IPS DF 6.9 (cell line): ENCODE results near the gene RASSF3.

Experiments
- DNase-seq: peaks from one replicate; pipeline ENCODE4 v3.0.0-alpha.2; 2013; ENCODE audit warnings: low read depth, low spot score
- H3K27ac ChIP-seq: one replicate; pipeline ENCODE4 v1.5.1; 2013; ENCODE audit warnings: low read length, control low read depth
- H3K27me3 ChIP-seq: 2 replicates; pipeline ENCODE4 v1.6.1; 2013; ENCODE audit warnings: mild to moderate bottlenecking, low read length; ENCODE audit not compliant: control insufficient read depth, insufficient read depth
- H3K36me3 ChIP-seq: 2 replicates; pipeline ENCODE4 v1.6.1; 2013; ENCODE audit warnings: low read length; ENCODE audit not compliant: control insufficient read depth, insufficient read depth
- H3K4me1 ChIP-seq: 2 replicates; pipeline ENCODE4 v1.6.1; 2013; ENCODE audit warnings: low read length; ENCODE audit not compliant: control insufficient read depth, insufficient read depth
- H3K4me3 ChIP-seq: 2 replicates; pipeline ENCODE4 v1.5.1; 2013; ENCODE audit warnings: mild to moderate bottlenecking, low read length
- H3K9me3 ChIP-seq: 2 replicates; pipeline ENCODE4 v1.6.1; 2013; ENCODE audit warnings: low read length, inconsistent platforms; ENCODE audit not compliant: control insufficient read depth, insufficient read depth
- WGBS: extraction: QIAGEN DNeasy Blood & Tissue Kit; methylation state at CpG from one replicate; pipeline ENCODE4 v1.1.7; 2013; ENCODE audit warnings: mixed read lengths, missing lambda C conversion rate; ENCODE audit not compliant: insufficient read length, insufficient coverage; 5-methylcytosine and 5-hydroxymethylcytosine counted together

Gene RASSF3

GRCh38 chr12:64706857-64707256 is 96.6 kb downstream of the RASSF3 start:
- Histone ChIP-seq H3K27ac (no peak overlapping the region), H3K4me1 (no peaks in the 10 kb centered on the region), H3K4me3 (no peak overlapping the region), H3K9me3 (no peaks in the 10 kb centered on the region), H3K27me3 (no peaks in the 10 kb centered on the region), H3K36me3 (no peaks in the 10 kb centered on the region)
- WGBS: no CpG with 5 or more reads among the region's 5 CpGs
- no peak for DNase-seq

GRCh38 chr12:64707362-64707761 is 97.1 kb downstream of the RASSF3 start:
- no peak for DNase-seq
- Histone ChIP-seq H3K27ac (no peak overlapping the region), H3K4me1 (no peaks in the 10 kb centered on the region), H3K36me3 (no peaks in the 10 kb centered on the region), H3K4me3 (no peak overlapping the region), H3K27me3 (no peaks in the 10 kb centered on the region), H3K9me3 (no peaks in the 10 kb centered on the region)
- WGBS: no CpG with 5 or more reads among the region's 4 CpGs

- no peak overlapping the region for H3K4me3 ChIP-seq
- no peak for DNase-seq
- H3K27ac ChIP-seq: no peak overlapping the region
- H3K9me3 ChIP-seq: no peaks in the 10 kb centered on the region
- no peaks in the 10 kb centered on the region for H3K4me1 ChIP-seq
- no CpG with 5 or more reads among the region's 2 CpGs for WGBS
- no peaks in the 10 kb centered on the region for H3K27me3 ChIP-seq
- no peaks in the 10 kb centered on the region for H3K36me3 ChIP-seq
Measured at GRCh38 chr12:64707926-64708325, 97.6 kb downstream of the RASSF3 start.

- H3K27me3 ChIP-seq: no peaks in the 10 kb centered on the region
- peaks cover 2% of the 10 kb centered on the region; the same call in 1 of the 2 replicates for H3K36me3 ChIP-seq
- no peaks in the 10 kb centered on the region for H3K9me3 ChIP-seq
- WGBS: no CpG with 5 or more reads among the region's 2 CpGs
- no peak overlapping the region for H3K4me3 ChIP-seq
- no peak for DNase-seq
- H3K27ac ChIP-seq: no peak overlapping the region
- no peaks in the 10 kb centered on the region for H3K4me1 ChIP-seq
Measured at GRCh38 chr12:64709429-64709828, 99.1 kb downstream of the RASSF3 start.

- no peaks in the 10 kb centered on the region for H3K4me1 ChIP-seq
- H3K36me3 ChIP-seq: peaks cover 2% of the 10 kb centered on the region; the same call in 1 of the 2 replicates
Measured at GRCh38 chr12:64713376-64713775, 103.1 kb downstream of the RASSF3 start.

GRCh38 chr12:64714551-64714968 is 104.3 kb downstream of the RASSF3 start:
- Histone ChIP-seq H3K9me3 (no peaks in the 10 kb centered on the region), H3K4me1 (no peaks in the 10 kb centered on the region), H3K27ac (no peak overlapping the region), H3K27me3 (no peaks in the 10 kb centered on the region), H3K36me3 (peaks cover 2% of the 10 kb centered on the region; the same call in 1 of the 2 replicates), H3K4me3 (no peak overlapping the region)
- no CpG with 5 or more reads among the region's 5 CpGs for WGBS
- no peak for DNase-seq

More at GRCh38 chr12:64713376-64713775, 103.1 kb downstream of the RASSF3 start:
- Histone ChIP-seq H3K4me3 (no peak overlapping the region), H3K27ac (no peak overlapping the region), H3K27me3 (no peaks in the 10 kb centered on the region), H3K9me3 (no peaks in the 10 kb centered on the region)
- no peak for DNase-seq

GRCh38 chr12:64716371-64716770 is 106.1 kb downstream of the RASSF3 start:
- H3K36me3 ChIP-seq: peaks cover 2% of the 10 kb centered on the region; the same call in 1 of the 2 replicates
- WGBS: no CpG with 5 or more reads among the region's 4 CpGs
- no peak overlapping the region for H3K27ac ChIP-seq
- no peaks in the 10 kb centered on the region for H3K4me1 ChIP-seq
- H3K4me3 ChIP-seq: no peak overlapping the region
- no peaks in the 10 kb centered on the region for H3K27me3 ChIP-seq
- no peaks in the 10 kb centered on the region for H3K9me3 ChIP-seq
- no peak for DNase-seq

GRCh38 chr12:64716839-64717455 is 106.7 kb downstream of the RASSF3 start:
- no peaks in the 10 kb centered on the region for H3K27me3 ChIP-seq
- H3K36me3 ChIP-seq: peaks cover 2% of the 10 kb centered on the region; the same call in 1 of the 2 replicates
- no peak for DNase-seq
- no peaks in the 10 kb centered on the region for H3K4me1 ChIP-seq
- no peak overlapping the region for H3K4me3 ChIP-seq
- no peak overlapping the region for H3K27ac ChIP-seq
- H3K9me3 ChIP-seq: no peaks in the 10 kb centered on the region
- no CpG with 5 or more reads among the region's 6 CpGs for WGBS

GRCh38 chr12:64718649-64719048 is 108.4 kb downstream of the RASSF3 start:
- WGBS: no CpG with 5 or more reads among the region's 1 CpG
- no peaks in the 10 kb centered on the region for H3K4me1 ChIP-seq
- no peak overlapping the region for H3K27ac ChIP-seq
- no peaks in the 10 kb centered on the region for H3K27me3 ChIP-seq
- no peak overlapping the region for H3K4me3 ChIP-seq
- H3K36me3 ChIP-seq: peaks cover 2% of the 10 kb centered on the region; the same call in 1 of the 2 replicates
- DNase-seq: no peak
- H3K9me3 ChIP-seq: no peaks in the 10 kb centered on the region

GRCh38 chr12:64720884-64721283 is 110.6 kb downstream of the RASSF3 start:
- no peaks in the 10 kb centered on the region for H3K9me3 ChIP-seq
- DNase-seq: no peak
- H3K27ac ChIP-seq: no peak overlapping the region
- H3K36me3 ChIP-seq: no peaks in the 10 kb centered on the region; the same call in 1 of the 2 replicates
- H3K27me3 ChIP-seq: no peaks in the 10 kb centered on the region
- H3K4me1 ChIP-seq: no peaks in the 10 kb centered on the region
- H3K4me3 ChIP-seq: no peak overlapping the region
- WGBS: no CpG with 5 or more reads among the region's 1 CpG

- no CpG with 5 or more reads among the region's 4 CpGs for WGBS
- H3K27me3 ChIP-seq: no peaks in the 10 kb centered on the region
- no peaks in the 10 kb centered on the region for H3K9me3 ChIP-seq
- H3K36me3 ChIP-seq: no peaks in the 10 kb centered on the region; the same call in 1 of the 2 replicates
- no peak for DNase-seq
- no peaks in the 10 kb centered on the region for H3K4me1 ChIP-seq
- H3K27ac ChIP-seq: no peak overlapping the region
- no peak overlapping the region for H3K4me3 ChIP-seq
Measured at GRCh38 chr12:64722835-64723234, 112.5 kb downstream of the RASSF3 start.
